Kasumi-1 (cell line): Measurements from ENCODE around the gene FOXK1.
"Not testable (repeated sequence)": the region's sequence is repeated elsewhere in the genome, so short reads cannot be mapped to it uniquely, and the experiment has no call there.

ENCODE experiments used
- DNase-seq, 2 experiments: peaks; one replicate each; lab custom pipeline; 2025; lab: John Stamatoyannopoulos, UW

The FOXK1 gene

DNA sequence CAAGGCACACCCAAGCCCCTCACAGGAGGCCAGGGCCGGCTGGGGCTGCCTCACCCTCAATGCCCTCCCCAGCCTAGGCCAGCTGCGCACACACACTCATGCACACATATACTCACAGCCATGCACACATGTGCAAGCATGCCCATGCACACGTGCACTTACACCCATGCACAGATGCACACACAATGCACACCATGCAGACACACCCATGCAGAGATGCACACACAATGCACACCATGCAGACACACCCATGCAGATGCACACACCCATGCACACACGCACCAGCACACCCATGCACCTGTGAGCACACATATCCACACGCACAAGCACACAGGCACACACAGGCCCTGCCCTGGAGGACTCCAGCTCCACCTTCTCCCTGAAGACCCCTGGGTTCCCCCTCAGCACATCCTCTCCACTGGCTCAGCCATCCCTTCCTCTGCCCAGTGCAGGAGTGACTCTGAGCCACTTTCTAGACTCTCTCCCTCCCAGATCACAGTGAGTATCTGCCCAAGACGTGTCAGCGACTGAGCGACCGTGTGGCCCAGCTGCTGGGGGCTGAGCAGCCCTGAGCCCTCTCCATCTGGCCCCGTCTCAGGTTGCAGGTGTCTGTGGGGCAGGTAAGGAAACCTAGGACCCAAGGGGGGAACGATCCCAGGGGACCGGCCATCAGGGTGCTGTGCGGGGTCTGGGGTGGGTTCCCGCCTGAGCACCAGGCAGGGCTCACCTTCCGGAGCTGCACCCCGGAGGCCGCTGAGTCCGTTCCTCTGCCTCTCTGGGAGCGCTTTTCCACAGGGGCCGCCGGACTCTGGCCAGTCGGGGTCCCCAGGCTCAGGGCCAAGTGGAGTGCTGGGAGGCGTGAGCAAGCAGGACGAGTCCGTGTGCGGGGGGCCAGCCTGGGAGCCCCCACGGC, 119.1 kb downstream of the FOXK1 start:
- no peak for DNase-seq

DNA sequence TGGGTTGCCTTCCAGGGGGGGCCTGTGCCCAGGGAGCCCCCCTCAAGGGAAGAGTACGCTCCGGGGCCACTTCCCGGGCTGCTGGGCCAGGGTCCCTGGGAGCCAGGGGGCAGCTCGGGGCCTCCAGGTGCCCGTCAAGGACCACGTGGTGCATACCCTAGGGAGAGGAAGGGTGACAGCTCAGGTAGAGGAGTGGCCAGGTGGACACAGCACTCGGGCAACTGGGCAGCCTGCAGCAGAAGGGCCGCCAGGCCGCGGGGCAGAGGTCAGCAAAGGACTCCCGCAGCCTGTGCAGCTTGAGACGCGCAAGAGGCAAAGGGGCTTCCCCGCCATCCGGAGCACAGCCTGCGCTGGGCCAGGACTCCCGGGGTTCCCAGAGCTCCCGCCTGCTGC, 119.7 kb downstream of the FOXK1 start:
- no peak for DNase-seq

DNA sequence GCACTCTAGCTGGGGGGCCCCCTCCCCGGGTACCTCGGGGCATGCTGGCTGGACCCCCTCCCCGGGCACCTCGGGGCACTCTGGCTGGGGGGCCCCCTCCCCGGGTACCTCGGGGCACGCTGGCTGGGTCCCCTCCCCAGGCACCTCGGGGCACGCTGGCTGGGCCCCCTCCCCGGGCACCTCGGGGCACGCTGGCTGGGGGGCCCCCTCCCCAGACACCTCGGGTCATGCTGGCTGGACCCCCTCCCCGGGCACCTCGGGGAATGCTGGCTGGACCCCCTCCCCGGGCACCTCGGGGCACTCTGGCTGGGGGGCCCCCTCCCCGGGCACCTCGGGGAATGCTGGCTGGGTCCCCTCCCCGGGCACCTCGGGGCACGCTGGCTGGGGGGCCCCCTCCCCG, 120.5 kb downstream of the FOXK1 start:
- not testable (repeated sequence) for DNase-seq

DNA sequence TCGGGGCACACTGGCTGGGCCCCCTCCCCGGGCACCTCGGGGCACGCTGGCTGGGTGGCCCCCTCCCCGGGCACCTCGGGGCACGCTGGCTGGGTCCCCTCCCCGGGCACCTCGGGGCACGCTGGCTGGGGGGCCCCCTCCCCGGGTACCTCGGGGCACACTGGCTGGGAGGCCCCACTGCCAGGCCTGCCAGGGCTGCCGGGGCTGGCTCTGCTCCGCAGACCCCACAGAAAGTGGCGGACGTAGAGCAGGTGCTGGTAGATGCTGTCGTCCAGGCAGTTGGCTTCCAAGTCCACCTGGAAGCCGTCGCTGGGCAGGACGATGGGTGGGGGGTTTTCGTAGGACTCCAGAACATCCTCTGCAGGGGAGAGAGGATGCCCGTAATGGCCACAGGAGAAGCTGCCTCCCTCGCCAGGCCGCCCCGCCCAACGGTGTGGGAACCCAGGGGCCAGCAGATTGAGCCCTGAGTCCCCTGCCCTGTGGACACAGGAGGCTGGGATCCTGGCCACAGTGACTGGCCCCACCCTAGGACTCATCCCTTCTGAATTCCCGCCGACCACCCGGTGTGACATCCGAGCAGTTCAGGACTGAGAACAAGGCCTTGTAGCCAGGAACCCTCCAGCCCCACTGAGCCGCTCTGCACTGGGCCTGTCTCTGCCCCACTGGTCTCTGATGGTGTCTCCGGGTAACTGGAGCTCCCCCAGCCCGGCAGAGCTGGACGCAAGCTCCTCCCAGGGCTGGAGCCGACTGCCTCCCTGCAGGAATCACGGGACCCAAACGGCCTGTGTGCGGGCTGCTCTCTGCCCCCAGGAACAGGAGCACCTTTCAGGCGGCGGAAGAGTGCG, 121.5 kb downstream of the FOXK1 start:
- no peak for DNase-seq

DNA sequence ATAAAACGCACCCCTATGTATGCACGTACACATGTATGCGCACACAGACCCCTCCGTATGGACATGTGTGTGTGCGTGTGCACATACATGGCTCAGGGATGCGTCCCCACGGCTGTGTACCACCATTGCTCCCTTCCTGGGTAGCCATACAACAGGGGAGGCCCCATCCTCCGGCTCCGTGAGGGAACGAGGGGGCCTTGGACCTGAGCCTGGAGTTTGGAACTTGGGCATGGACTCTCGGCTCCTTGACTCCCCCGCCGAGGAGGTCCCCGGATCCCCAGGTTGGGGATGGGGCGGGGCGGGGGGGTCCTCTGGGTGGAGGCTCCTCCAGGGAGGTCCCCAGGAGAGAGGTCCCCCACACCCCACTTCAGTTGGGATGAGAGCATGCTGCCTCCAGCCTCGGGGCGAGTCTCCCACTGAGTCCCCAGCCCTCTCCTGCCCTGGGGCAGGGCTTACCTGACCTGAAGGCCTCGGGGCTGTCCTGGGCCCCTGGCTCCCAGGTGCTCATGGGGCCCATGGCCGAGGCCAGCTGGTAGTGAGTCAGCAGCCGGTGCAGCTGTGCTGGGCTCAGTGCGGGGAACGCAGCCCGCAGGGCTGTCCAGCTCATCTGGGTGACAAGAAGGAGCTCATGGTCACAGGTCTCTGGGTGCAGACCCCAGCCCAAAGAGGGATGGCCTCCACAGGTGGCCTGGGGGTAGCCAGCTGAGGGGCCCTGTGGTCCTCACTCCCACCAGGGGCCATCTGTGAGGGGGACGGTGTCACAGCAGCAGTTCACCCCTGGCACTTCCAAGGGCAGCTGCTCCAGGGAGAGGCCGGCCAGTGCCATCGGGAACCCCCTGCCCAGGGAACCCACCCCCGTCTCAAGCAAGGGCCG, 123.3 kb downstream of the FOXK1 start:
- no peak for DNase-seq

DNA sequence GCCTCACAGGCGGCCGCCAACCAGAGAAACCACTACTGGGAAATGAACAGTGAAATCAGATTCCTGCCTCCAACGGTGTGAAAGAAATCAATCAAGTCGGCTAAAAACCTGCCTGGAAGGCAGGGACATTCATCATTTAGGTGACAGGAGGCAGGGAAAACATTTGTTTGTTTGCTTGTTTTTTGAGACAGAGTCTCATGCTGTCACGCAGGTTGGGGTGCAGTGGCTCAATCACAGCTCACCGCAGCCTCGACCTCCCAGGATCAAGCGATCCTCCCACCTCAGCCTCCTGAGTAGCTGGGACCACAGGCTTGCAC, 123.8 kb downstream of the FOXK1 start:
- DNase-seq, result no peak

DNA sequence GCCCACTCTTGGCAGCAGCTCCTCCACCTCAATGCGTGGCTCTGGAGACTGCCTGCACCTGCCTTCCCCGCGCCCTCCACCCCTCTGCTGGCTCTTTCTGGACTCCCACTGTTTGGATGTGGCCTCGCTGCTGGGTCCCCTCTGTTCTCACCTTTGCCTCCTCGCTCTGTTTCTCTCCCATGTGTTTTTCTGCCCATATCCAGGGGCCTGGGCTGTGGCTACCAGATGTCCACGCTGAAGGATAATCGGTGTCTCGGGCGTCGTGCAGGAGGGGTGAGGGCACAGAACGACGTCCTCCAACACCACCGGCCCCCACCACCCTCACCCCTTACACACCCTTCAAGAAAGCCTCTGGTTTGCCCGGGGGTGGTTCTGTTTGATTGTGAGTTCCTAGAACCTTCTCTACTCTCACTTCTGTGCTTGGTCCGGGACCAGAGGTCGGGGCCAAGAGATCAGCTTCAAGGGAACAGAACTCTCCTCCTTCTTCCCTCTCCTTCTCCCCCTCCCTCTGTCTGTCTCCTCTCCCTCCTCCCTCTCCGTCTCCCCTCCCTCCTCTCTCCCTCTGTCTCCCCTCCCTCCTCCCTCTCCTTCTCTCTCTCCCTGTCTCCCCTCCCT, 125.0 kb downstream of the FOXK1 start:
- DNase-seq, result no peak

DNA sequence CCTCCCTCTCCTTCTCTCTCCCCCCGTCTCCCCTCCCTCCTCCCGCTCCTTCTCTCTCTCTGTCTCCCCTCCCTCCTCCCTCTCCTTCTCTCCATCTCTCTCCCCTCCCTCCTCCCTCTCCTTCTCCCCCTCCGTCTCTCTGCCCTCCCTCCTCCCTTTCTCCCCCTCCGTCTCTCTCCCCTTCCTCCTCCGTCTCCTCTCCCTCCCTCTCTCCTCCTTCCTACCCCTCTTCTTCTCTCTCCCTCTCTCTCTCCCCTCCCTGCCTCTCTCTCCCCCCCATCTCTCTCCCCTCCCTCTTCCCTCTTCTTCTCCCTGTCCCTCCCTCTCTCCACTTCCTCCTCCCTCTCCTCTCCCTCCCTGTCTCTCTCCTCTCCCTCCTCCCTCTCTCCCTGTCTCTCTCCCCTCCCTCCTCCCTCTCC, 125.5 kb downstream of the FOXK1 start:
- no peak for DNase-seq

DNA sequence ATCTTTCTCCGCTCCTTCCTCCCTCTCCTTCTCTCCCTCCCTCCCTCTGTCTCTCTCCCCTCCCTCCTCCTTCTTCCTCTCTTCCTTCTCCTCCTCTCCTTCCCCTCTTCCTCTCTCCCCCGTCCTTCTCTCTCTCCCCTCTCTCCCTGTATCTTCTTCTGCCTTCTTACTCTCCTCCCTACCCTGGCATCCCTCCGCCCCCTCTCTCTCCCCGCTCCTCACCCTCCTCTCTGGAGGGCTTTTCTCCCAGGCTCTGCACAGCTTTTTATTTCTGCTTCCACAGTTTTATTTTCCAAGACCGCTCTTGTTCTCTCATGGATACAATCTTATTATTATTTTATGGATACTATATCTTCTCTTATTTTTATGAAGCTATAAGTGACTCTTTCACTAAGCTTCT, 125.9 kb downstream of the FOXK1 start:
- no peak for DNase-seq

DNA sequence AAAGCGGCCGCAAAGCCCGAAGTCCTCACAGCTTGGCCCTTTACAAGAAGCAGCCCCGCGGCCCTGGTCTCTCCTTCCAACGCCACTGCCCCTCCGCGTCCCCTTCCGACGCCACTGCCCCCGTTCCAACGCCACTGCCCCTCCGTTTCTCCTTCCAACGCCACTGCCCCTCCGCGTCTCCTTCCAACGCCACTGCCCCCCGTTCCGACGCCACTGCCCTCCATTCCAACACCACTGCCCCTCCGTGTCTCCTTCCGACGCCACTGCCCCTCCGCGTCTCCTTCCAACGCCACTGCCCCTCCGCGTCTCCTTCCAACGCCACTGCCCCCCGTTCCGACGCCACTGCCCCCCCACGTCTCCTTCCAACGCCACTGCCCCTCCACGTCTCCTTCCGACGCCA, 126.5 kb downstream of the FOXK1 start:
- DNase-seq, result no peak

DNA sequence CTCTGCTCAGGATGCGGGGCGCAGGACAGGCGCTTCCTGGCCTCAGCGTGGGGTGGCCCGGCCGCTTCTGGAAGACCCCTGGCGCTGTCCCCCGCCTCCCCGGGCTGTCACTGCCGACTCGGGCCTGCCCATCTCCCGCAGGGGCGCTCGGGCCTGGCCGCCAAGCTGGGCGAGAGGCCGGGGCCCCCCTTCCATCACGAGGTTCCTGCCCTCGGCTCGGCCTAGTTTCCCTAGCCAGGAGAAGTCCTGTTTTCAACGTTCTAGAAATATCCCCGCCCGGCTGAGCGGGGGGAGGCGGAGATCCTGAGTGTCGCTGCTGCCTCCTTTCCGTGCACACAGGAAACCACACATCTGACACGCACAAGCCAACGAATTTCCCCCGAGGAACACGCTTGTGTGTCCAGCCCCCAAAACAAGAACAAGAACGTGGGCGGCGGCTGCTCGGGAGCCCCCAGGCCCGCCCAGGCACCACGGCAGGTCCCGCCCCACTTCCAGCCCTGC, 127.0 kb downstream of the FOXK1 start:
- peak; percentile 13 to 50 for DNase-seq

DNA sequence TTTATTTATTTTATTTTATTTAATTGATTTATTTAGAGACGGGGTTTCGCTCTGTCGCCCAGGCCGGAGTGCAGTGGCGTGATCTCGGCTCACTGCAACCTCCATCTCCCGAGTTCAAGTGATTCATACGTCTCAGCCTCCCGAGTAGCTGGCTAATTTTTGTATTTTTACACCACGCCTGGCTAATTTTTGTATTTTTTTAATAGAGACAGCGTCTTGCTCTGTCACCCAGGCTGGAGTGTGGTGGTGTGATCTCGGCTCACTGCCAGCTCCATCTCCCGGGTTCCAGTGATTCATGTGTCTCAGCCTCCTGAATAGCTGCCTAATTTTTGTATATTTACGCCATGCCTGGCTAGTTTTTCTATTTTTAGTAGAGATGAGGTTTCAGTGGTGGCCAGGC, 127.6 kb downstream of the FOXK1 start:
- no peak for DNase-seq

DNA sequence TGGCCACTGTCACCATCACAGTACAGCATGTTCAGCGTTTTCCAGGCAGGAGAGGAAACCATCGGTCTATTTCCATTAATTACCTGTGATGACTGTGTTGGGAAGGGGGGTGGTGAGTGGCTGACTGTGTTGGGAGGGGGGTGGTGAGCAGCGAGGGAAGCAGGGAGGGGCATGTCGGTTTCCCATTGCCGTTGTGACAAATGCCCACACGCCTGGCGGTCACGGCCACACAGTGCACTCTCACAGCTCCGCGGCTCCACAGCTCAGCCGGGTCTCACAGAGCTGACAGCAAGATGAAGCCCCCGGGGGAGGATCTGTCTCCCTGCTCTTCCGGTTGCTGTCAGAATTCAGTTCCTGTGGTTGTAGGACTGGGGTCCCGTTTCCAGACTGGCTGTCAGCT, 132.3 kb downstream of the FOXK1 start:
- DNase-seq, result no peak

DNA sequence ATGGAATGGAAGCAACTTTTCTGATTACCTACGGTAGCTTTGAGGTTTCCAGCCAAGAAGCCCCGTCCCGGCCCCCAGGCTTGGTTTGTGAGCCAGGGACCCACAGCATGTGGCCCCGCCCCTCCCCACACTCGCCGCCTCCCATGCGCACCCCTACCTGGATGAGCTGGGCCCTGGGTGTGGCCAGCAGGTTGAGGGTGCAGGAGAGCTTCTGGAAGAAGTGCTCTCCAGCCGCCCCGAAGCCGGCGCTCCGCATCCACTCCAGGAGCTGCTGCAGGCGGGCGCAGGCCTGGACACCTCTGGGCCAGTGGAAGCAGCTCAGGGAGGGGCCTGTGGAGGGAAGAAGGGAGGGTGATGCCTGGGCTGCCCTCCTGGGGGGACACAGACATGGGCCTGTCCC, 133.0 kb downstream of the FOXK1 start:
- no peak for DNase-seq

DNA sequence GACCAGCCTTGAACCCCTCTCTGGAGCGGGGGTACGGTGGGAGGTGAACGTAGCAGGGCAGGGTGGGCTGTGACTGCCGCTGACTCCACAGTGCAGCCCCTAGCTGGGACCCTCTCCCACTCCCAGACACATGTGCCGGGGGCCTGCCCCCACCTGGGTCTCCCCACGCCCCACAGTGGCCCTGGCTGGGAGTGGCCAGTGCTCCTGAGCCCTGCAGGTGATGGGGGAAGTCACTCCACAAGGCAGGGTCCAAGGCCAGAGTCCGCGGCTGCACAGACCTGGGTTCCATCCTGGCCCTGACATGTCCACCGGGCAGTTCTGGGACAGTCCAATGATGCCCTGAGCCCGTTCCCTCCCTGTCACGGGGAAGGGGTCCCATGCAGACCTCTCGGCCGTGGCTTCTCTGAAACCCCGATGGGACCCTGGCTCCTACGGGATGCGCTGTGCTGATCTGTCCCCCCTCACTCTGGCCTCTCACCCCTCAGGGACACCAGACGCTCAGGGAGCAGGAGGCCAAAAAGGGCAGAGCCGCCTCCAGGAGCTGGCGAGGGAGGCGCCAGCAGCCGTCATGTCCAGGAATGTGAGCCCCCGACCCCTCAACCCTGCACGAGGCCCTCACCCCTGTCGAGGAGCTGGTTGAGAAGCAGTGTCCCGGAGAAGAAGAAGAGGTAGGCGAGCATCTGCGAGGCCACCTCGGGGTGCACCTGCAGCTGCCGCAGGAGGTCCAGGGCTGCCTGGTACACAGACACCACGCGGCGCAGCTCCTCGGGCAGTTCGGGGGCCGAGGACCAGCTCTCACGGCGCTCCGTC, 133.7 kb downstream of the FOXK1 start:
- no peak for DNase-seq

DNA sequence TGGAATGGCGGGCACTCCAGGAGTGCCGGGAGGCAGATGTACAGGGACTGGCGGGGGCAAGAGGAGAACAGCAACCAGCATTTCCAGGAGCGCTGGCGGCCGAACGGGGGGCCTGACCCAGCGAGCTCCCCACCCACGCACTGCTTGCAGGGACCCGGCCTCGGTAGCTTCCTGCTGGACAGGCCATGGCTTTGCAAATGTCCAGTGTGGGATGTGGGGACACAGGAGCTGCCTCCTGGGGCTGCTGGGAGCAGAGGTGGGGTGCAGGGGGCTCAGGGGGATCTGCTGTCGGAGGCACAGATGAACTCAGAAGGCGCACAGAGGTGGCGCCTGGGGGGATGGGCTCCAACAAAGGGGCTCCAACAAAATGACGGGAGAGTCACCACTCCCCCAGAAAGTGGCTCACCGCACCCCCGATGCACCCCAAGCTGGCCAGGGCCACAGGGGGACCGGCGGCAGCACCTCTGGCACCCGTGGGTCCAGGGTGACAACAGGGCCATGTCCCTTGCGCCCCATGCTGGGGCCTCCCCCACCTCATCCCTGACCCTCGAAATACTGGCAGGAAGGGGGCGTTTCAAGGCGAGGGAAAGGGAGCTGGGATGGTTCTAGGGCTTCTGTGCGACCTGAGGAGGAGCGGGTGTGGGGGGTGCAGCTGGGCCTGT, 134.5 kb downstream of the FOXK1 start:
- DNase-seq, result no peak

DNA sequence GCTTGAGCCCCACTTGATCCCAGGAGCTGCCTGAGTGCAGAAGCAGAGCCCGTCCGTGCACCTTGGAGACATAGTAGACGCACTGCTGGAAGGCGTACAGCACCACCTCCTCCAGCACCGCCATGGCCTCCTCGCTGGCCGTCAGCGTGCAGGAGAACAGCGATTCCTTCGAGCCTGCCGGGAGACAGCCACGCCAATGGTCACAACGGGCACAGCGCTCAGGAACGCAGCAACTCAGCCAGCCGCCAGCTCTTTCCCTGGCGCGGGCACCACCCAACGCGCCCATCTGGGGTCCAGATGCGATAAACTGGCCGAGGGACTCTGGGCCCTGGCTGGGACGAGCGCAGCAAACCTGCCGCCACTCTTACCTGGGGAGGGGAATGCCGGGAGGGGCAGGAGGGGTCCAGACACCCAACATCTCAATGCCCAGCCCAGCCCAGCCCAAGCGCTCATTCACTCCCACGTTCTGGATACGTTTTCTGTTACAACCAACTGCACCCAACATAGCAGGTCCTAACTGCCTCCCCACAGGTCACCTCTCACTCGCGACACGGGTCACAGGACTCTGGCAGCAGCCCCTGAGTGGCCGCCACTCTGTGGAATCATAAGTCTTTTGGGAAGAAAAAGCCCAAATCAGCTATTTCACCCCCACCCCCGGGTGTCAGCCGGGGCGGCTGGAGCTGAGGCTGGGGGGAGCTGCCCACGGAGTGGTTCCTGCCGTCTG, 135.2 kb downstream of the FOXK1 start:
- DNase-seq, result no peak

DNA sequence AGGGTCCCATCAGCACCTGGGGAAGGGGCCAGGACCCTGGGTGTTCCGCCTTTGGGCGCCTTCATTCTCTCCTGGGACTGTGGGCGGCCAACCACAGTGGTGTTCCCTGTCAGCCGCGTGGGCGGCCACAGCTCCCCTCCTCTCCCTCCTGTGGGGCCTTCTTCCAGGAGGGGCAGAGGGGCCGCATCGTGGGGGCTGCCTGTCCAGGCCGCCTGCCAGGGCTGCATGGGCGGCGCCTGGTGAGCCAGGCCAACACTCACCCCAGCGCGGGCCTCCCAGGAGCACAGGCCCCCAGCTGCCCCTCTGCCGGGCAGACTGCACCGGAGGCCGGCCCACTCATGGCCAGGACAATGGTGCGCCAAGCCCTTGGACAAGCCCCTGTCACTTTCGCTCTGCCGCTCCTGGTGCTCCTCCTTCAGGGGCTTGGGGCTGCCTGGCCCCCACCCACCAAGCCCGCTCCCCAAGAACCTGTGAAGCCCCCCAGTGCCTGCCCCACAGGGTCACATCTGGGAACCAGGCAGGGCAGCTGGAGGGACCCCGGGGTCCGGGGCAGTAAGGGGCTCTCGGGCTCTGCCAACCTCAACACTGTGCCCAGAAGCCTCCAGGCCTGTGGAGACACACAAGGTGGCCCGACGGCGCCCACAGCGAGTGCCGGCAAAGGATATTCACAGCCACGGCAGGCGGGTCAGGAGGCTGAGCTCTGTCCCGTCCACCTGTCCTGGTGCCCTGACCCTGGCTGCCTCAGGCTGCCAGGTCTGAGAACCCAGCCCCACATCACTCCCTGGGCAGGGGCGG, 136.1 kb downstream of the FOXK1 start:
- DNase-seq, result no peak
